Astrocyte (in vitro differentiated cells and primary cell): ENCODE measurements around the gene OR6C4. TPM values are rescaled to one million over a fixed set of nuclear protein-coding genes. Genes with fewer than 3 reads are reported as not detected.

ENCODE experiments used
- total RNA-seq: library from RNA; stranded (reverse); gene quantifications from 2 replicates; pipeline ENCODE4 v1.2.1, GENCODE V29; 2021

The OR6C4 gene
- total RNA-seq, 1 donor from 2014 or later: not detected

Other genes with a start within 250 kb of the OR6C4 start
- gene OR6C1, start 235.3 kb upstream of the OR6C4 start, total RNA-seq: not detected in 2 replicates
- gene OR6C3, start 218.9 kb upstream of the OR6C4 start, total RNA-seq: not detected in 2 replicates
- not detected in 2 replicates for gene OR6C75, start 186.6 kb upstream of the OR6C4 start, total RNA-seq
- not detected in 2 replicates for gene OR6C65, start 149.1 kb upstream of the OR6C4 start, total RNA-seq
- not detected in 2 replicates for gene OR6C76, start 123.3 kb upstream of the OR6C4 start, total RNA-seq
- not detected in 2 replicates for gene OR6C2, start 105.5 kb upstream of the OR6C4 start, total RNA-seq
- gene OR6C70, start 79.5 kb upstream of the OR6C4 start, total RNA-seq: not detected in 2 replicates
- not detected in 2 replicates for gene OR6C68, start 57.2 kb upstream of the OR6C4 start, total RNA-seq
- gene OR2AP1, start 22.9 kb downstream of the OR6C4 start, total RNA-seq: not detected in 2 replicates
- gene OR10P1, start 87.3 kb downstream of the OR6C4 start, total RNA-seq: not detected in 2 replicates
- 20.4 and 26.5 TPM in 2 replicates for gene ITGA7, start 158.3 kb downstream of the OR6C4 start, total RNA-seq
- gene BLOC1S1, start 166.4 kb downstream of the OR6C4 start, total RNA-seq: 49.2 and 51.0 TPM in 2 replicates
- gene RDH5, start 170.8 kb downstream of the OR6C4 start, total RNA-seq: 1.4 and 2.1 TPM in 2 replicates
- 965 and 1,014 TPM in 2 replicates for gene CD63, start 179.4 kb downstream of the OR6C4 start, total RNA-seq
- gene GDF11, start 193.5 kb downstream of the OR6C4 start, total RNA-seq: 25.3 and 28.9 TPM in 2 replicates